Measurements from ENCODE around the gene STAG1.

Gene STAG1

GRCh38 chr3:136682740-136683312 is 69.4 kb downstream of the STAG1 start:
- DNase-seq (ENCODE audit: low read depth): no peak
- H3K4me3 ChIP-seq (ENCODE audit: low read length): no peak overlapping the region
- TF ChIP-seq CTCF (IDR thresholded peaks at IDR 0.05; ENCODE audit: insufficient read depth, low read depth, low read length, missing control alignments): no peak

GRCh38 chr3:136678981-136679380 is 73.2 kb downstream of the STAG1 start:
- no peak overlapping the region for H3K4me3 ChIP-seq (ENCODE audit: low read length)
- no peak for DNase-seq (ENCODE audit: low read depth)
- TF ChIP-seq CTCF (IDR thresholded peaks at IDR 0.05; ENCODE audit: insufficient read depth, low read depth, low read length, missing control alignments): no peak

- DNase-seq (ENCODE audit: low read depth): no peak
- no peak for TF ChIP-seq CTCF (IDR thresholded peaks at IDR 0.05; ENCODE audit: insufficient read depth, low read depth, low read length, missing control alignments)
- H3K4me3 ChIP-seq (ENCODE audit: low read length): no peak overlapping the region
Measured at GRCh38 chr3:136676009-136676408, 76.2 kb downstream of the STAG1 start.

GRCh38 chr3:136675150-136675858 is 76.9 kb downstream of the STAG1 start:
- DNase-seq (ENCODE audit: low read depth): no peak
- no peak for TF ChIP-seq CTCF (IDR thresholded peaks at IDR 0.05; ENCODE audit: insufficient read depth, low read depth, low read length, missing control alignments)
- no peak overlapping the region for H3K4me3 ChIP-seq (ENCODE audit: low read length)

GRCh38 chr3:136672457-136672856 is 79.7 kb downstream of the STAG1 start:
- DNase-seq (ENCODE audit: low read depth): no peak
- no peak overlapping the region for H3K4me3 ChIP-seq (ENCODE audit: low read length)
- no peak for TF ChIP-seq CTCF (IDR thresholded peaks at IDR 0.05; ENCODE audit: insufficient read depth, low read depth, low read length, missing control alignments)

GRCh38 chr3:136671921-136672320 is 80.3 kb downstream of the STAG1 start:
- no peak for TF ChIP-seq CTCF (IDR thresholded peaks at IDR 0.05; ENCODE audit: insufficient read depth, low read depth, low read length, missing control alignments)
- H3K4me3 ChIP-seq (ENCODE audit: low read length): no peak overlapping the region
- DNase-seq (ENCODE audit: low read depth): no peak

GRCh38 chr3:136670166-136670565 is 82.0 kb downstream of the STAG1 start:
- no peak for TF ChIP-seq CTCF (IDR thresholded peaks at IDR 0.05; ENCODE audit: insufficient read depth, low read depth, low read length, missing control alignments)

More at GRCh38 chr3:136670166-136670565, 82.0 kb downstream of the STAG1 start:
- DNase-seq (ENCODE audit: low read depth): no peak
- H3K4me3 ChIP-seq (ENCODE audit: low read length): no peak overlapping the region
